HepG2 (cell line): ENCODE results near the gene ARHGEF3. TPM values are rescaled to one million over a fixed set of nuclear protein-coding genes. Genes with fewer than 3 reads are reported as not detected.
A peak's percentile ranks its signal among the peaks of the same experiment; 100 is the strongest.

Source experiments
- JUND ChIP-seq: sonication (generic); formaldehyde crosslinking; IDR thresholded peaks from 2 replicates; pipeline ENCODE4 v1.8.0; 2022; ENCODE audit warnings: mild to moderate bottlenecking, missing genetic modification reagents
- MED1 ChIP-seq: sonication (generic); formaldehyde crosslinking; IDR thresholded peaks from 2 replicates; pipeline ENCODE4 v1.4.0; 2020; ENCODE audit warnings: missing genetic modification reagents
- NFKBIZ ChIP-seq: IDR thresholded peaks from 2 replicates; pipeline ENCODE4 v1.6.1; 2018; ENCODE audit warnings: missing genetic modification reagents, missing compliant biosample characterization
- RARG ChIP-seq: sonication (generic); formaldehyde crosslinking; IDR thresholded peaks from 2 replicates; pipeline ENCODE4 v1.4.0; 2020; ENCODE audit warnings: low read depth, mild to moderate bottlenecking, missing genetic modification reagents
- SAFB2 ChIP-seq: sonication (generic); formaldehyde crosslinking; IDR thresholded peaks from 2 replicates; pipeline ENCODE4 v1.5.1; 2020; ENCODE audit warnings: missing genetic modification reagents, low read depth, mild to moderate bottlenecking, borderline replicate concordance
- SOX5 ChIP-seq: IDR thresholded peaks from 2 replicates; pipeline ENCODE4 v1.6.1; 2016; ENCODE audit warnings: borderline replicate concordance
- TRIM24 ChIP-seq: sonication (generic); formaldehyde crosslinking; IDR thresholded peaks from 2 replicates; pipeline ENCODE4 v1.8.0; 2022; ENCODE audit warnings: mild to moderate bottlenecking, missing genetic modification reagents
- TSC22D2 ChIP-seq: sonication (generic); formaldehyde crosslinking; IDR thresholded peaks from 2 replicates; pipeline ENCODE4 v1.5.1; 2020; ENCODE audit warnings: missing genetic modification reagents, mild to moderate bottlenecking, borderline replicate concordance
- ZNF260 ChIP-seq: sonication (generic); formaldehyde crosslinking; IDR thresholded peaks from 2 replicates; pipeline ENCODE4 v1.4.0; 2020; ENCODE audit warnings: missing genetic modification reagents, low read depth, mild to moderate bottlenecking, borderline replicate concordance
- ZNF282 ChIP-seq: fragments of 450-650 bp; IDR thresholded peaks from 2 replicates; pipeline ENCODE4 v1.6.1; 2018; ENCODE audit not compliant: partially characterized antibody
- ZNF660 ChIP-seq: sonication (generic); formaldehyde crosslinking; IDR thresholded peaks from 2 replicates; pipeline ENCODE4 v1.5.1; 2020; ENCODE audit warnings: mild to moderate bottlenecking, low read depth, missing genetic modification reagents, borderline replicate concordance
- ZNF749 ChIP-seq: sonication (generic); formaldehyde crosslinking; IDR thresholded peaks from 2 replicates; pipeline ENCODE4 v1.8.0; 2022; ENCODE audit warnings: mild to moderate bottlenecking, missing genetic modification reagents, moderate library complexity, borderline replicate concordance
- ZSCAN25 ChIP-seq: sonication (generic); formaldehyde crosslinking; IDR thresholded peaks from 2 replicates; pipeline ENCODE4 v1.8.0; 2022; ENCODE audit warnings: mild to moderate bottlenecking, missing genetic modification reagents
- polyA plus RNA-seq, 8 experiments: library from polyadenylated mRNA; depleted of rRNA in 3 of 8; stranded (reverse) in 7 of 8; unstranded in 1 of 8; fragments of >200 nt; fragmentation: Illumina TruSeq in 4 of 8; extraction: Trizol in 4 of 8; gene quantifications; 2 replicates each; pipeline versions ENCODE4 v1.2.1 to v1.2.3, GENCODE V29; 2011 to 2016; ENCODE audit warnings: low read depth in 4 of 8, missing spikeins in 1 of 8, mixed read lengths in 1 of 8; ENCODE audit not compliant: insufficient read depth in 1 of 8
- total RNA-seq, 5 experiments: library from RNA; depleted of rRNA; stranded (reverse); fragments of >200 nt; fragmentation: Illumina TruSeq; extraction: Trizol; gene quantifications; 2 replicates each; pipeline ENCODE4 v1.2.3, GENCODE V29; 2016; ENCODE audit warnings: low read depth in 1 of 5
- TF ChIP-seq, protein P1 (sequence below), 2 experiments: fragments of 450-650 bp in 1 of 2; sonication (generic) in 1 of 2; formaldehyde crosslinking in 1 of 2; IDR thresholded peaks; 2 replicates each; pipeline versions ENCODE4 v1.6.1 to v1.8.0; 2016 to 2022; ENCODE audit warnings: antibody characterized with exemption in 1 of 2, mild to moderate bottlenecking in 1 of 2, missing genetic modification reagents in 1 of 2
- TF ChIP-seq, protein P2 (sequence below): sonication (generic); formaldehyde crosslinking; IDR thresholded peaks from 2 replicates; pipeline ENCODE4 v1.8.1; 2023; ENCODE audit warnings: mild to moderate bottlenecking, missing genetic modification reagents
- TF ChIP-seq, protein P3 (sequence below): sonication (generic); formaldehyde crosslinking; conservative IDR thresholded peaks from 2 replicates; pipeline ENCODE4 v1.8.0; 2022; ENCODE audit warnings: low read depth, missing genetic modification reagents

The ARHGEF3 gene
- total and polyA plus RNA-seq, 2 of the 13 experiments (the other 11 are each of a cell fraction or from before 2014, with no cell fraction given) = 14.8 to 23.1 TPM

DNA sequence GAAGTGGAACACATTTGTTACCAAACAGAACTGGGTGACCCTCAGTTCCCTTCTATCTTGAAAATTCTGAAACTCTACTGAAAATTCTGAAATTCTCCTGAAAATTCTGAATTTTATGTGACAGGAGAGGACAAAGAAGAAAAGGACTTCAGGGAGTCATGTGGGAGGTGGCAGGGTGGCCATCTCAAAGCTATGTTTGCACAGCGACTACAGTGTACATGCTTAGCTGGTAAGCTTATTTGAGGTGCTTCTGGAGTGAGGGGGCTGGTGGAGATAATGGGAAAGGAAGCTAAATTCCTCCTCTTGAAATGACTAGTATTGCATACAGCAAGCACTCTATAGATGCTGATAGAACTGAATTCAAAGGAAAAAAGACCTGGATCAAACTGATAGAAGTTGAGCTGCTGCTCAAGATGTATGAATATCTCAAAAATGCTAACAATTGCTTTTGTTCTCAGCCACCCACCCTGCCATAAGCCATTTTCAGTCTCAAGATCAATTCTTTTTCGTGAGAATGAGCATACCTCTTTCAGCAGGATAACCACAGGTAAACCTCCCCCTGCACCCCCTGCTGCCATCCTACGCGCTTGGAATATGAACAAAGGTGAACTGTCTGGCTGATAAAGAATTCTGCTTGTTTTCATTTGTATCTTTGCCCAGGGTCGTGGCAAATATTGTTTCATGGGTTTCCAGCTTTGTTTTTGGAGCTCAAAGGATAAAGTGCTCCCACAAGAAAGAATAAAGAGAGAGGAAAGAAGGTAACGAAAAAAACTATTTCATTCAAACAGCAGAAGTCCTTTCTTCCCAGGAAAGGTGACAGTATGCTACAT lies 16.6 kb upstream of the ARHGEF3 start (continued):
- TF ChIP-seq, protein P1, sequence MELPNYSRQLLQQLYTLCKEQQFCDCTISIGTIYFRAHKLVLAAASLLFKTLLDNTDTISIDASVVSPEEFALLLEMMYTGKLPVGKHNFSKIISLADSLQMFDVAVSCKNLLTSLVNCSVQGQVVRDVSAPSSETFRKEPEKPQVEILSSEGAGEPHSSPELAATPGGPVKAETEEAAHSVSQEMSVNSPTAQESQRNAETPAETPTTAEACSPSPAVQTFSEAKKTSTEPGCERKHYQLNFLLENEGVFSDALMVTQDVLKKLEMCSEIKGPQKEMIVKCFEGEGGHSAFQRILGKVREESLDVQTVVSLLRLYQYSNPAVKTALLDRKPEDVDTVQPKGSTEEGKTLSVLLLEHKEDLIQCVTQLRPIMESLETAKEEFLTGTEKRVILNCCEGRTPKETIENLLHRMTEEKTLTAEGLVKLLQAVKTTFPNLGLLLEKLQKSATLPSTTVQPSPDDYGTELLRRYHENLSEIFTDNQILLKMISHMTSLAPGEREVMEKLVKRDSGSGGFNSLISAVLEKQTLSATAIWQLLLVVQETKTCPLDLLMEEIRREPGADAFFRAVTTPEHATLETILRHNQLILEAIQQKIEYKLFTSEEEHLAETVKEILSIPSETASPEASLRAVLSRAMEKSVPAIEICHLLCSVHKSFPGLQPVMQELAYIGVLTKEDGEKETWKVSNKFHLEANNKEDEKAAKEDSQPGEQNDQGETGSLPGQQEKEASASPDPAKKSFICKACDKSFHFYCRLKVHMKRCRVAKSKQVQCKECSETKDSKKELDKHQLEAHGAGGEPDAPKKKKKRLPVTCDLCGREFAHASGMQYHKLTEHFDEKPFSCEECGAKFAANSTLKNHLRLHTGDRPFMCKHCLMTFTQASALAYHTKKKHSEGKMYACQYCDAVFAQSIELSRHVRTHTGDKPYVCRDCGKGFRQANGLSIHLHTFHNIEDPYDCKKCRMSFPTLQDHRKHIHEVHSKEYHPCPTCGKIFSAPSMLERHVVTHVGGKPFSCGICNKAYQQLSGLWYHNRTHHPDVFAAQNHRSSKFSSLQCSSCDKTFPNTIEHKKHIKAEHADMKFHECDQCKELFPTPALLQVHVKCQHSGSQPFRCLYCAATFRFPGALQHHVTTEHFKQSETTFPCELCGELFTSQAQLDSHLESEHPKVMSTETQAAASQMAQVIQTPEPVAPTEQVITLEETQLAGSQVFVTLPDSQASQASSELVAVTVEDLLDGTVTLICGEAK (IDR thresholded peaks at IDR 0.05) = no peak
- TF ChIP-seq, protein P1 (CRISPR knock-in tag; IDR thresholded peaks at IDR 0.05) = no peak
- TF ChIP-seq NFKBIZ (CRISPR knock-in tag) (no peak), ZNF282 (no peak), ZNF660 (no peak), SOX5 (CRISPR knock-in tag) (peak; percentile 77; the same call in 1 of the 2 replicates), TSC22D2 (CRISPR knock-in tag) (no peak), ZNF260 (CRISPR knock-in tag) (no peak), JUND (no peak), SAFB2 (CRISPR knock-in tag) (no peak), MED1 (CRISPR knock-in tag) (peak; percentile 31), ZSCAN25 (0 out of 2 replicates have a peak, but pooled peaks have one; percentile 30), ZNF749 (CRISPR knock-in tag) (no peak; the same call in 1 of the 2 replicates), RARG (CRISPR knock-in tag) (no peak), TRIM24 (CRISPR knock-in tag) (no peak)
- TF ChIP-seq, protein P2, sequence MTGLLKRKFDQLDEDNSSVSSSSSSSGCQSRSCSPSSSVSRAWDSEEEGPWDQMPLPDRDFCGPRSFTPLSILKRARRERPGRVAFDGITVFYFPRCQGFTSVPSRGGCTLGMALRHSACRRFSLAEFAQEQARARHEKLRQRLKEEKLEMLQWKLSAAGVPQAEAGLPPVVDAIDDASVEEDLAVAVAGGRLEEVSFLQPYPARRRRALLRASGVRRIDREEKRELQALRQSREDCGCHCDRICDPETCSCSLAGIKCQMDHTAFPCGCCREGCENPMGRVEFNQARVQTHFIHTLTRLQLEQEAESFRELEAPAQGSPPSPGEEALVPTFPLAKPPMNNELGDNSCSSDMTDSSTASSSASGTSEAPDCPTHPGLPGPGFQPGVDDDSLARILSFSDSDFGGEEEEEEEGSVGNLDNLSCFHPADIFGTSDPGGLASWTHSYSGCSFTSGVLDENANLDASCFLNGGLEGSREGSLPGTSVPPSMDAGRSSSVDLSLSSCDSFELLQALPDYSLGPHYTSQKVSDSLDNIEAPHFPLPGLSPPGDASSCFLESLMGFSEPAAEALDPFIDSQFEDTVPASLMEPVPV (CRISPR knock-in tag) = no peak
- TF ChIP-seq, protein P3, sequence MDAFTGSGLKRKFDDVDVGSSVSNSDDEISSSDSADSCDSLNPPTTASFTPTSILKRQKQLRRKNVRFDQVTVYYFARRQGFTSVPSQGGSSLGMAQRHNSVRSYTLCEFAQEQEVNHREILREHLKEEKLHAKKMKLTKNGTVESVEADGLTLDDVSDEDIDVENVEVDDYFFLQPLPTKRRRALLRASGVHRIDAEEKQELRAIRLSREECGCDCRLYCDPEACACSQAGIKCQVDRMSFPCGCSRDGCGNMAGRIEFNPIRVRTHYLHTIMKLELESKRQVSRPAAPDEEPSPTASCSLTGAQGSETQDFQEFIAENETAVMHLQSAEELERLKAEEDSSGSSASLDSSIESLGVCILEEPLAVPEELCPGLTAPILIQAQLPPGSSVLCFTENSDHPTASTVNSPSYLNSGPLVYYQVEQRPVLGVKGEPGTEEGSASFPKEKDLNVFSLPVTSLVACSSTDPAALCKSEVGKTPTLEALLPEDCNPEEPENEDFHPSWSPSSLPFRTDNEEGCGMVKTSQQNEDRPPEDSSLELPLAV (CRISPR knock-in tag) = no peak
